Upper lobe of left lung (tissue), 6 donors: ENCODE results near the gene ZNF705A. TPM values are rescaled to one million over a fixed set of nuclear protein-coding genes. Genes with fewer than 3 reads are reported as not detected.
A peak's percentile ranks its signal among the peaks of the same experiment; 100 is the strongest.
"Not testable (repeated sequence)": the region's sequence is repeated elsewhere in the genome, so short reads cannot be mapped to it uniquely, and the experiment has no call there.

ENCODE experiments used
- ATAC-seq, 2 donors: fragments of 200-7000 bp; cut with Tn5 transposase; one replicate each; pipeline ENCODE4 v1.9.1; 2022; ENCODE audit warnings: mild to moderate bottlenecking in 2 of 2, moderate library complexity in 2 of 2; ENCODE audit not compliant: low FRiP score in 2 of 2
- DNase-seq, 2 donors: peaks; one replicate each; pipeline ENCODE4 v3.0.0-alpha.2; 2019 to 2020
- H3K27ac ChIP-seq, 4 donors: fragments of 200-600 bp; sonication (generic); one replicate each; pipeline ENCODE4 v1.5.1; 2016 to 2019
- H3K27me3 ChIP-seq, 4 donors: fragments of 200-600 bp; sonication (generic); one replicate each; pipeline ENCODE4 v1.5.1; 2017 to 2019
- H3K36me3 ChIP-seq, 4 donors: fragments of 200-600 bp; sonication (generic); one replicate each; pipeline ENCODE4 v1.5.1; 2016 to 2019
- H3K4me1 ChIP-seq, 4 donors: fragments of 200-600 bp; sonication (generic); one replicate each; pipeline ENCODE4 v1.5.1; 2018 to 2019
- H3K4me3 ChIP-seq, 4 donors: fragments of 200-600 bp; sonication (generic); one replicate each; pipeline ENCODE4 v1.5.1; 2017 to 2019; ENCODE audit warnings: mild to moderate bottlenecking in 2 of 4, moderate library complexity in 1 of 4
- H3K9me3 ChIP-seq, 4 donors: fragments of 200-600 bp; sonication (generic); one replicate each; pipeline ENCODE4 v1.5.1; 2018 to 2019
- CTCF ChIP-seq, 6 experiments: fragments of 450-650 bp in 4 of 6; fragments of 200-600 bp in 2 of 6; sonication (generic) in 2 of 6; IDR thresholded peaks; one replicate each; pipeline ENCODE4 v1.5.1; 2016 to 2019; ENCODE audit warnings: antibody characterized with exemption in 6 of 6
- POLR2A ChIP-seq, 4 donors: fragments of 450-650 bp; IDR thresholded peaks; one replicate each; pipeline ENCODE4 v1.5.1; 2016 to 2017; ENCODE audit warnings: antibody characterized with exemption in 4 of 4, mild to moderate bottlenecking in 2 of 4
- POLR2AphosphoS5 ChIP-seq, 2 donors: sonication (generic); formaldehyde crosslinking; IDR thresholded peaks; one replicate each; pipeline ENCODE4 v1.5.1; 2017; ENCODE audit warnings: antibody characterized with exemption in 2 of 2
- WGBS, 2 donors: methylation state at CpG; one replicate each; pipeline ENCODE4 v1.1.5; 2017 to 2018; 5-methylcytosine and 5-hydroxymethylcytosine counted together
- total RNA-seq, 6 donors: library from RNA; depleted of rRNA in 4 of 6; stranded (reverse); fragments of >200 nt in 4 of 6; gene quantifications; one replicate each; pipeline versions ENCODE4 v1.1.0 to v1.2.1, GENCODE V29; 2016 to 2021
- donor health status: DM: no; HTN: no; CAD: no; lungs with moderate emphysema.
- donor health status: DM: no; HTN: yes; CAD: no; lungs with severe emphysema.

The ZNF705A gene
- total RNA-seq, 6 donors from 2014 or later = not detected

GRCh38 chr12:8179989-8180585 lies 23.3 kb downstream of the ZNF705A start:
- Histone ChIP-seq H3K27ac (peak overlapping the region; percentile 70 to 92 (median 78)), H3K4me3 (peak overlapping the region; percentile 56 to 77 (median 68))
- not testable (repeated sequence) for H3K27me3 ChIP-seq, H3K4me1 ChIP-seq, H3K9me3 ChIP-seq, ATAC-seq, H3K36me3 ChIP-seq
- DNase-seq = peak; percentile 58 to 93
- TF ChIP-seq CTCF (IDR thresholded peaks at IDR 0.05) (peak; percentile 17 to 74 (median 56)), POLR2A (IDR thresholded peaks at IDR 0.05) (peak in 2 of 4 donors; percentile 19 to 46), POLR2AphosphoS5 (IDR thresholded peaks at IDR 0.05) (peak in 1 of 2 donors; percentile 52)
- WGBS, 2 donors = 1 to 4% methylated on average over 10 to 12 of the region's 43 CpGs

- H3K36me3 ChIP-seq, H3K4me1 ChIP-seq, ATAC-seq, H3K4me3 ChIP-seq, H3K27me3 ChIP-seq, H3K9me3 ChIP-seq: not testable (repeated sequence)
- H3K27ac ChIP-seq = peak overlapping the region in 1 of 4 donors; percentile 57
- peak in 1 of 2 donors; percentile 20 for DNase-seq
Observed at GRCh38 chr12:8181271-8181670, 24.5 kb downstream of the ZNF705A start.

GRCh38 chr12:8182923-8183322 lies 26.1 kb downstream of the ZNF705A start:
- not testable (repeated sequence) for DNase-seq, H3K36me3 ChIP-seq, H3K27me3 ChIP-seq, H3K9me3 ChIP-seq, H3K4me1 ChIP-seq, H3K27ac ChIP-seq, H3K4me3 ChIP-seq, ATAC-seq
- 97 to 99% methylated on average over 7 of the region's 7 CpGs for WGBS, 2 donors

GRCh38 chr12:8183346-8183745 lies 26.5 kb downstream of the ZNF705A start:
- WGBS, 2 donors = 99% methylated on average over 14 to 17 of the region's 23 CpGs
- not testable (repeated sequence) for H3K27ac ChIP-seq, ATAC-seq, H3K27me3 ChIP-seq, H3K36me3 ChIP-seq, H3K9me3 ChIP-seq, H3K4me3 ChIP-seq, H3K4me1 ChIP-seq
- peak in 1 of 2 donors; percentile 50 for DNase-seq

GRCh38 chr12:8184206-8184605 lies 27.4 kb downstream of the ZNF705A start:
- H3K27ac ChIP-seq, H3K4me3 ChIP-seq, H3K9me3 ChIP-seq, H3K36me3 ChIP-seq, ATAC-seq, H3K27me3 ChIP-seq, H3K4me1 ChIP-seq: not testable (repeated sequence)
- no CpG with 5 or more reads among the region's 28 CpGs for WGBS, 2 donors
- peak in 1 of 2 donors; percentile 46 for DNase-seq

- not testable (repeated sequence) for H3K27me3 ChIP-seq, H3K4me1 ChIP-seq, H3K9me3 ChIP-seq, DNase-seq, ATAC-seq, H3K4me3 ChIP-seq, H3K36me3 ChIP-seq, H3K27ac ChIP-seq
- 80 to 82% methylated on average over 2 of the region's 2 CpGs for WGBS, 2 donors
Observed at GRCh38 chr12:8188088-8188487, 31.3 kb downstream of the ZNF705A start.

GRCh38 chr12:8197685-8198308 lies 41.0 kb downstream of the ZNF705A start:
- H3K27me3 ChIP-seq, H3K36me3 ChIP-seq, ATAC-seq, H3K27ac ChIP-seq, DNase-seq, H3K9me3 ChIP-seq, H3K4me3 ChIP-seq, H3K4me1 ChIP-seq: not testable (repeated sequence)
- WGBS, 2 donors = 91 to 95% methylated on average over 1 of the region's 1 CpG

- H3K36me3 ChIP-seq, H3K27ac ChIP-seq, DNase-seq, H3K9me3 ChIP-seq, H3K4me1 ChIP-seq, H3K4me3 ChIP-seq, H3K27me3 ChIP-seq, ATAC-seq: not testable (repeated sequence)
- WGBS, 2 donors = 85% methylated on average over 26 of the region's 26 CpGs
Observed at GRCh38 chr12:8218711-8219382, 62.0 kb downstream of the ZNF705A start.

- not testable (repeated sequence) for DNase-seq, H3K4me1 ChIP-seq, ATAC-seq, H3K27me3 ChIP-seq, H3K27ac ChIP-seq, H3K9me3 ChIP-seq, H3K36me3 ChIP-seq
- H3K4me3 ChIP-seq = peak overlapping the region in 1 of 4 donors; percentile 6
- WGBS, 2 donors = 83 to 86% methylated on average over 17 to 21 of the region's 21 CpGs
Observed at GRCh38 chr12:8221375-8221774, 64.6 kb downstream of the ZNF705A start.

GRCh38 chr12:8221844-8222243 lies 65.0 kb downstream of the ZNF705A start:
- H3K36me3 ChIP-seq, H3K27me3 ChIP-seq, ATAC-seq, DNase-seq, H3K4me3 ChIP-seq, H3K27ac ChIP-seq, H3K4me1 ChIP-seq, H3K9me3 ChIP-seq: not testable (repeated sequence)
- 85 to 89% methylated on average over 8 to 21 of the region's 21 CpGs for WGBS, 2 donors

- not testable (repeated sequence) for ATAC-seq, H3K27me3 ChIP-seq, H3K4me3 ChIP-seq, H3K4me1 ChIP-seq, H3K36me3 ChIP-seq, H3K27ac ChIP-seq, H3K9me3 ChIP-seq
- peak in 1 of 2 donors; percentile 70 for DNase-seq
- 85 to 97% methylated on average over 8 to 13 of the region's 16 CpGs for WGBS, 2 donors
Observed at GRCh38 chr12:8222303-8222702, 65.5 kb downstream of the ZNF705A start.

GRCh38 chr12:8223646-8224045 lies 66.8 kb downstream of the ZNF705A start:
- not testable (repeated sequence) for ATAC-seq, H3K36me3 ChIP-seq, DNase-seq, H3K4me3 ChIP-seq, H3K27ac ChIP-seq, H3K9me3 ChIP-seq, H3K27me3 ChIP-seq
- 78 to 91% methylated on average over 13 of the region's 13 CpGs for WGBS, 2 donors
- peaks cover 0 to 12% (median 0%) of the 10 kb centered on the region in 4 donors for H3K4me1 ChIP-seq
